AG10803 (cell line): ENCODE data around the gene DDAH1.

Experiments
- DNase-seq: peaks from one replicate; pipeline ENCODE4 v3.0.0; 2010; ENCODE audit warnings: low read depth
- H3K4me3 ChIP-seq: 2 replicates; pipeline ENCODE4 v1.5.1; 2011; ENCODE audit warnings: mild to moderate bottlenecking, low read length, control low read depth
- TF ChIP-seq, protein P1 (sequence below): conservative IDR thresholded peaks from 2 replicates; pipeline ENCODE4 v1.5.1; 2011; ENCODE audit warnings: mild to moderate bottlenecking, low read length, control low read depth, inconsistent platforms

The DDAH1 gene

DNA sequence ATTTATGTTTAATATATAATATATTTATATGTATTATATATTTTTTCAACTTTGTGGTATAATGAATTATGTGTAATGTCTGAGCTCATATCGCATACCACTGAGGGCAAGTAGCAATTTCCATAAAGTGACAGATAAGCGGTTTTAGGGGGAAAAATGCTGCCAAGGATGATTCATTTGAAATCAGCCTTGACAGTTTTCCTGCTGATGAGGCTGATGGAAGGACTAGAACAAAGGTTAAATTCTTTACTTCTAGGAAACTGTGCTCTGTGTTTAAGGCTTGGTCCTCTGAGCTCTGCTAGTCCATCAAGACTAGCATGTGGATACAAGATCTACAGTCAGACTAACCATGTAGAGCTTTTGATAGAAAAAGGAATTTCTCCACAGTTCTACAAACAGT, 19.3 kb upstream of the DDAH1 start:
- DNase-seq, result no peak
- H3K4me3 ChIP-seq, result no peak overlapping the region
- TF ChIP-seq, protein P1, sequence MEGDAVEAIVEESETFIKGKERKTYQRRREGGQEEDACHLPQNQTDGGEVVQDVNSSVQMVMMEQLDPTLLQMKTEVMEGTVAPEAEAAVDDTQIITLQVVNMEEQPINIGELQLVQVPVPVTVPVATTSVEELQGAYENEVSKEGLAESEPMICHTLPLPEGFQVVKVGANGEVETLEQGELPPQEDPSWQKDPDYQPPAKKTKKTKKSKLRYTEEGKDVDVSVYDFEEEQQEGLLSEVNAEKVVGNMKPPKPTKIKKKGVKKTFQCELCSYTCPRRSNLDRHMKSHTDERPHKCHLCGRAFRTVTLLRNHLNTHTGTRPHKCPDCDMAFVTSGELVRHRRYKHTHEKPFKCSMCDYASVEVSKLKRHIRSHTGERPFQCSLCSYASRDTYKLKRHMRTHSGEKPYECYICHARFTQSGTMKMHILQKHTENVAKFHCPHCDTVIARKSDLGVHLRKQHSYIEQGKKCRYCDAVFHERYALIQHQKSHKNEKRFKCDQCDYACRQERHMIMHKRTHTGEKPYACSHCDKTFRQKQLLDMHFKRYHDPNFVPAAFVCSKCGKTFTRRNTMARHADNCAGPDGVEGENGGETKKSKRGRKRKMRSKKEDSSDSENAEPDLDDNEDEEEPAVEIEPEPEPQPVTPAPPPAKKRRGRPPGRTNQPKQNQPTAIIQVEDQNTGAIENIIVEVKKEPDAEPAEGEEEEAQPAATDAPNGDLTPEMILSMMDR, result no peak

DNA sequence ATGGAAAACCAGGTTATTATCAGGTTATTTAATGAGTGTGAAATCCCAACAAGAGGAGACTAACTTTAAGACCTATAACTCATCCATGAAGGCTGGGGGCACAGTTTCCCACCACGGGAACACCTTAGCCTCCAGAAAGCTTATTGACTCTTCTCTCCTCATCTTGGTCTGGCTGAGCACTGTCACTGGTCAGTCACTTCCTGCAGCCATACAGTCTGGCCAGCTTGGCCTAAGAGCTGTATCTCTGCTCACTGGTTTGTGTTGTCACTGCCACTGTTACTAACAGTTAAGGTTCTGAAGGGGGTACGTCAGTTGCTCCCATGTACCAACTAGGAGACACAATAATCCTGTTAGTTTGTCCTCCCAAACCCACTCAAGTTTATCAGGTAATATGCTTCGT, 16.7 kb upstream of the DDAH1 start:
- no peak for DNase-seq
- TF ChIP-seq, protein P1, result no peak
- no peak overlapping the region for H3K4me3 ChIP-seq

DNA sequence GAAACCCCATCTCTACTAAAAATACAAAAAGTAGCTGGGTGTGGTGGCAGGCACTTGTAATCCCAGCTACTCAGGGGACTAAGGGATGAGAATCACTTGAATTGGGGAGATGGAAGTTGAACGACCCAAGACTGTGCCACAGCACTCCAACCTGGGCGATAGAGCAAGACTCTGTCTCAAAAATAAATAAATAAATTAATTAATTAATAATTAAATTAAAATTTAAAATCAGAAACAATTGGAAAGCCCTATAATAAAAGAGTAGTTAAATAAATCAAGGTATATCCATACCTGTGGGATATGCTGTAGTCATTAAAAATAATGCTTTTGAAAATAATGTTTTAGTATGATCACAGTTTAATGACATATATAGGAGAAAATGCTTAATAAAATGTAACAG, 15.6 kb upstream of the DDAH1 start:
- TF ChIP-seq, protein P1, result no peak
- no peak for DNase-seq
- H3K4me3 ChIP-seq, result no peak overlapping the region

DNA sequence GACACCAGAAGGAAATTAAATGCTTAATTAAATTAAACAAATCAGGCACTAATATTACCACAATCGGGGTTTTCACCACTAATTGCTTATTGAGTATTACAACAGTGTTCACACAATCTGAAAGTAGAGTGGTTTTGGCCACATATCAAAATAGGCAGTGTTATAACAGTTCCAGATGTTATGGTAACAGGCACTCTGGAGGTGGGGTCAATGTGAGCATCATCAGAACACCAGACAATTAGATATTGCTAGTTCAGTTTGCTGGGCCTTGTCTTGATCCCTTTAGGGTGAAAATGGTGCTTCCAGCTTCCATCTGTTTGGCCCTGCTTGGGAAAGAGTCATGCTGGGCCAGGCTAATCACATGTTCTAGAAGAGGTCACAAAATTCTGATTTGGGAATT, 14.5 kb upstream of the DDAH1 start:
- DNase-seq, result peak; percentile 47
- no peak overlapping the region for H3K4me3 ChIP-seq
- TF ChIP-seq, protein P1, result no peak

DNA sequence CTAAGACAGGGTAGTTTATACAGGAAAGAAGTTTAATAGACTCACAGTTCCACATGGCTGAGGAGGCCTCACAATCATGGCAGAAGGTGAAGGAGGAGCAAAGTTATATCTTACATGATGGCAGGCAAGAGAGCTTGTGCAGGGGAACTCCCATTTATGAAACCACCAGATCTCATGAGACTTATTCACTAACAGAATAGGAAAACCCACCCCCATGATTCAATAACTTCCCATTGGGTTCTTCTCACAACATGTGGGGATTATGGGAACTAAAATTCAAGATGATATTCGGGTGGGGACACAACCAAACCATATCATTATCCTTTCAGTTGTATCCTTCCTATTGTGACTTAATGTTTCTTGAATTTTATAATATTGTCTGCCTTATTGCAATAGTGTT, 13.4 kb upstream of the DDAH1 start:
- TF ChIP-seq, protein P1, result no peak
- no peak for DNase-seq
- H3K4me3 ChIP-seq, result no peak overlapping the region

DNA sequence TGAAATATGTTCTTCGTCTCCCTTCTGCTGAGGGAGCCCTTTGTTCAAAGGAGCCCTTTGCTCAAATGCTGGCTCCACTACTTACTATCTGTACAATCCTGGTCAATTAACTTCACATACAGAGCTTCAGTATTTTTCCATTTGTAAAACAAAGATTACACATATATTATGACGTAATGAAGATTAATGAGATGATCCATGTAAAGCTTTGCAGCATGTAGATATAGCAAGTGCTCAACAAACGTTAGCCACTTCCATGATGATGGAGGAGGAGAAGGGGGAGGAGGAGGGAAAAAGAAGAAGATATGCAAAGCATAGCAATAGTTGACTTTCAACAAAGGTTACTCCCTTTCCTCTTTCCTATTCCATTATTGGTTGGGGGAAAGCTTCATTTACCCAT, 10.1 kb upstream of the DDAH1 start:
- TF ChIP-seq, protein P1, result no peak
- DNase-seq, result no peak
- H3K4me3 ChIP-seq, result no peak overlapping the region

DNA sequence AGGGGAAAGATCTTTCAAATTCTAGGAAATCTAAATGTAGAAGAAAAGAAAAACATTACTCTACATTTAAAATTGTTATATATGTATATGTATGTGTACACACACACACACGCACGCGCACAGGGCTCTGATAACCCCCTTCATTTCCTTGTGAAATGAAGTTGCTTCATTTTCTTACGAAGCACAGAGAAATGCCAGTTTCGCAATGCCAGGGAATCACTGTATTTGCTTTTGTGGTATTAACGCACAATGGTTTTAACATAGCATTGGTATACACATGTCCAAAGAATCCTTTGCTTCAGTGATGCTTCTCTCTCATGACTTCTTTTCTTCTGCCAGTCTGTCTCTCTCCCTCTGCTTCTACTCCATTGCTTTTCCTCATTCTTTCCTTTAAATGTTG, 8.4 kb upstream of the DDAH1 start:
- TF ChIP-seq, protein P1, result no peak
- H3K4me3 ChIP-seq, result no peak overlapping the region
- peak; percentile 81 for DNase-seq
